ENCODE measurements around the gene DLG1. TPM values are rescaled to one million over a fixed set of nuclear protein-coding genes. Genes with fewer than 3 reads are reported as not detected.

Gene DLG1
- total and polyA plus RNA-seq, 4 experiments from 2014 or later: 21.4 to 92.1 (median 61.2) TPM

DNA sequence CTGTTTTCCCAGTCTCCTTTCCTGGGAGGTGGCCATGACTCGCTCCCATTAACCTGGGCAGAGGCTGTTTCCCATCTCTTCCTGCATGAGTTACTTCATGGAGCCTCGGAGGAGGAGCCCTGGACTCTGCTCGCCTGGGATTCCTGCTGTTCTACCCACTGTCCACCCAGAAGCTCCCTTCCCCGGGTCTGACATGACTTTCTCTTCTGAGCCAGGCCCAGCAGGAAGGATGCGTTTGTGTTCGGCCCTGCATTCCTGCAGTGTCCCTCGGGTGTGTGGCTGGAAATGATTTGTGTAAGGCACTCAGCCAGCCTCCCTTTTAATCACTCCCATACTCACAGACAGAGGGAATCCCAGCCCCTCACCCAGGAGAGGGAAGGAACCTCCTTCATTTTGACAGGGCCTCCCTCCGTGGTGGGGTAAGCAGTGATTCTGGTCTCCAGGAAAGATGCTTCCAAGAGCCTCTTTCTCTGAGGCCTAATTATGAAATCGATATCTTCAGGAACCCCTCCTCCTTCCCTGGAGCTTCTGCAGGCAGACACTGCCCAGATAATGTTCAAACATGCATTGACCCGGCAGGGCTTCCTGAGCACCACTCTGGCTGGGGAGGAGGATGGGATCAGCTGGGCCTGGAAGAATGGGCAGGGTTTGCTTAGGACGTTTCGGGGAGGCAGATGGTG is 41.6 kb upstream of the DLG1 start:
- CTCF ChIA-PET (ENCODE audit: partially characterized antibody): no interaction called here

DNA sequence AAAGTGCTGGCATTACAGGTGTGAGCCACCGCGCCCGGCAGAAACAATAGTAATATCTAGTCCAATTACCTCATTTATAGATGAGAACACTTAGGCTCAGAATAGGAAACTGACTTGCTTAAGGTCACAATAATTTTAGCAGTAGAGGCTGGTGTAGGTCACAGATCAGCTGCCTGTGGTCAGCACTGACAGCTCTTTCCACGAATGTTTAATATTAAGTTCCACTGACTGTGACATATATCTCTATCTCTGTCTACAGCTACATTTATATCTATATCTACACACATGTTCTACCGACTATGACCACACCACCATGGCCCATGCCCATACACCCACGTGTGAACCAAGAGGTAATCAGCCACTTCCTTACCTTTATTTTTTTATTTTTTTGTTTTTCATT is 40.2 kb upstream of the DLG1 start:
- no peaks in the 10 kb centered on the region for H3K36me3 ChIP-seq (ENCODE audit: insufficient read depth, low read length)
- POLR2A ChIA-PET (ENCODE audit: partially characterized antibody): no interaction called here
- H3K36me3 Mint-ChIP-seq: no peaks in the 10 kb centered on the region

More for the DNA sequence above, 41.6 kb upstream of the DLG1 start:
- no peaks in the 10 kb centered on the region for H3K27me3 ChIP-seq (ENCODE audit: insufficient read depth, low read length)
- H3K4me3 ChIP-seq (ENCODE audit: low read length in 2 of 2): no peak overlapping the region
- H3K4me1 ChIP-seq (ENCODE audit: insufficient read depth, low read length): no peaks in the 10 kb centered on the region
- no peak for DNase-seq
- Mint-ChIP-seq H3K9me3 (peaks cover 0 to 2% (median 0%) of the 10 kb centered on the region in 8 donors), H3K4me3 (no peak overlapping the region), H3K27me3 (no peaks in the 10 kb centered on the region), H3K4me1 (peaks cover 0 to 5% (median 0%) of the 10 kb centered on the region in 4 donors), H3K27ac (no peak overlapping the region), H3K36me3 (no peaks in the 10 kb centered on the region)
- POLR2A ChIA-PET (ENCODE audit: partially characterized antibody): interaction anchor here (0.9 kb wide), 1 partner anchor 44 kb away, joined by 3 read pairs; no protein-coding TSS in a partner anchor
- H3K36me3 ChIP-seq (ENCODE audit: insufficient read depth, low read length): no peaks in the 10 kb centered on the region
- H3K27ac ChIP-seq (ENCODE audit: low read depth, low read length): no peak overlapping the region
- intact Hi-C loops (cut with micrococcal nuclease): no loop called here
- no peaks in the 10 kb centered on the region for H3K9me3 ChIP-seq (ENCODE audit: control insufficient read depth in 1 of 2, low read length in 2 of 2)

DNA sequence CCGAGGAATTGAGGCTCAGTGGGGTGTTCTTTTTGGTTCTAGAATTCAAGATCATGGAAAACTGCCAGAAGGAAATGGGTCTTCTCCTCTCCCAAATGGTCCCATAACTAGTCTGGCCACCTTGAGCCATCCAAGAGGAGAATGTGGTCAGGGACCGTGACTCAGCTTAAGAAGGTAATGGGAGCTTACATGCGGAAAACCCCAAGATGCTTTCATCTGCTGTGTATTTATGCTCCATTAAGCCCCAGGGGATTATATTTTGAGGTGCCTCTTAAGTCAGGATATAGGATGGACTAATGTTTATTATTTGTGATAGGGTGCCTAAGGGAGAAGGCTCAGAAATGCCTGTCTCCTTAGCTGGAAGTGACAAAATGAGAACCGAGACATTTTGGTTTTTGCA is 39.2 kb upstream of the DLG1 start:
- H3K4me3 Mint-ChIP-seq: no peak overlapping the region
- Histone ChIP-seq H3K27me3 (ENCODE audit: insufficient read depth, low read length) (no peaks in the 10 kb centered on the region), H3K27ac (ENCODE audit: low read depth, low read length) (no peak overlapping the region), H3K36me3 (ENCODE audit: insufficient read depth, low read length) (no peaks in the 10 kb centered on the region), H3K9me3 (ENCODE audit: control insufficient read depth in 1 of 2, low read length in 2 of 2) (no peaks in the 10 kb centered on the region), H3K4me3 (ENCODE audit: low read length in 2 of 2) (no peak overlapping the region), H3K4me1 (ENCODE audit: insufficient read depth, low read length) (no peaks in the 10 kb centered on the region)
- H3K4me1 Mint-ChIP-seq: peaks cover 0 to 5% (median 0%) of the 10 kb centered on the region in 4 donors
- H3K27me3 Mint-ChIP-seq: peaks cover 2 to 3% of the 10 kb centered on the region in 2 donors
- CTCF ChIA-PET (ENCODE audit: partially characterized antibody): no interaction called here
- H3K27ac Mint-ChIP-seq: no peak overlapping the region
- POLR2A ChIA-PET (ENCODE audit: partially characterized antibody): no interaction called here
- no peak for DNase-seq
- no peaks in the 10 kb centered on the region for H3K36me3 Mint-ChIP-seq
- H3K9me3 Mint-ChIP-seq: peaks cover 0 to 3% (median 0%) of the 10 kb centered on the region in 8 donors
- intact Hi-C loops (cut with micrococcal nuclease): no loop called here

More for the DNA sequence above, 40.2 kb upstream of the DLG1 start:
- no peak overlapping the region for H3K27ac Mint-ChIP-seq
- no peak overlapping the region for H3K4me3 Mint-ChIP-seq
- Histone ChIP-seq H3K27me3 (ENCODE audit: insufficient read depth, low read length) (no peaks in the 10 kb centered on the region), H3K4me1 (ENCODE audit: insufficient read depth, low read length) (no peaks in the 10 kb centered on the region), H3K9me3 (ENCODE audit: control insufficient read depth in 1 of 2, low read length in 2 of 2) (no peaks in the 10 kb centered on the region), H3K27ac (ENCODE audit: low read depth, low read length) (no peak overlapping the region), H3K4me3 (ENCODE audit: low read length in 2 of 2) (no peak overlapping the region)
- CTCF ChIA-PET (ENCODE audit: partially characterized antibody): interaction anchor here (0.7 kb wide), 1 partner anchor 8 kb away, joined by 4 read pairs; no protein-coding TSS in a partner anchor
- intact Hi-C loops (cut with micrococcal nuclease): no loop called here
- H3K27me3 Mint-ChIP-seq: peaks cover 2% of the 10 kb centered on the region in 2 donors
- peaks cover 0 to 2% (median 0%) of the 10 kb centered on the region in 8 donors for H3K9me3 Mint-ChIP-seq
- DNase-seq: no peak
- peaks cover 0 to 5% (median 0%) of the 10 kb centered on the region in 4 donors for H3K4me1 Mint-ChIP-seq

DNA sequence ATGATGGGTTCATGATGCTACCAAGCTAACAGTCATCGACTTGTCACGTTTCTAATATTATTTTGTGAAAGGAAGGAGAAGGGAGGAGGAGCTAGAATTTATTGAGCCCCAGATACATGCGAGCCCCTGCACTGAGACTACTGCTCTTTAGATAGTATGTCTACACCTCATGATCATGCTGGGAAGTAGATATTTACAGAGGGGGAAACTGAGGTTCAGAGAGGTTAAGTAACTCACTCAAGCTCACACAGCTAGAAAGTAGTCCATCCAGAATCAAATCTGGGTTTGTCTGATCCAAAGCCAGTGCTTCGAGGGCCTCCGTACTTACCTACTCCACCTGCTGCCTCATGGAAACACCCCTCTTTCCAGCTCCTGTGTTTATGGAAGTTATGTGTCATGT is 38.8 kb upstream of the DLG1 start:
- Mint-ChIP-seq H3K36me3 (no peaks in the 10 kb centered on the region), H3K4me3 (no peak overlapping the region), H3K9me3 (peaks cover 0 to 3% (median 0%) of the 10 kb centered on the region in 8 donors), H3K27ac (no peak overlapping the region), H3K4me1 (peaks cover 0 to 5% (median 0%) of the 10 kb centered on the region in 4 donors), H3K27me3 (peaks cover 3 to 4% of the 10 kb centered on the region in 2 donors)
- Histone ChIP-seq H3K36me3 (ENCODE audit: insufficient read depth, low read length) (no peaks in the 10 kb centered on the region), H3K4me1 (ENCODE audit: insufficient read depth, low read length) (no peaks in the 10 kb centered on the region), H3K9me3 (ENCODE audit: control insufficient read depth in 1 of 2, low read length in 2 of 2) (no peaks in the 10 kb centered on the region), H3K27ac (ENCODE audit: low read depth, low read length) (no peak overlapping the region), H3K4me3 (ENCODE audit: low read length in 2 of 2) (no peak overlapping the region), H3K27me3 (ENCODE audit: insufficient read depth, low read length) (no peaks in the 10 kb centered on the region)
- intact Hi-C loops (cut with micrococcal nuclease): no loop called here
- no peak for DNase-seq
- CTCF ChIA-PET (ENCODE audit: partially characterized antibody): no interaction called here
- POLR2A ChIA-PET (ENCODE audit: partially characterized antibody): no interaction called here

DNA sequence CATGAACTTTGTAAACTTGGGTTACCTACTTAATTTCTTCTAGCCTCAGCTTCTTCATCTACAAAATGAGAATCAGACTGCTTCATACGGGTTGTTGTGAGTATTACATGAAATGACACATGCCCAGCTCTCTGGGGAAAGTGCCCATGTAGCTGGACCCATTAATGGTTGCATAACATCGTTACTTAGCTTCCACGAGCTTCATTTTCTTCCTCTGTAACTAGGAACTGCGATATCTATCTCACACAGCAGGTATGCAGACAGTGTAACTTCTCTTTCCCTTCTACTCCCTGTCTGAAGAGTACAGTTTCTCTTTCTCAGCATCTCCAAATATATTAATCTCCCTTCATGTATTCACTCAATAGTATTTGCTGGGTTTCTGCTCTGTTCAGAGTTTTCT is 37.9 kb upstream of the DLG1 start:
- Histone ChIP-seq H3K9me3 (ENCODE audit: control insufficient read depth in 1 of 2, low read length in 2 of 2) (no peaks in the 10 kb centered on the region), H3K4me3 (ENCODE audit: low read length in 2 of 2) (no peak overlapping the region), H3K27me3 (ENCODE audit: insufficient read depth, low read length) (no peaks in the 10 kb centered on the region), H3K27ac (ENCODE audit: low read depth, low read length) (no peak overlapping the region), H3K4me1 (ENCODE audit: insufficient read depth, low read length) (no peaks in the 10 kb centered on the region), H3K36me3 (ENCODE audit: insufficient read depth, low read length) (no peaks in the 10 kb centered on the region)
- POLR2A ChIA-PET (ENCODE audit: partially characterized antibody): no interaction called here
- H3K36me3 Mint-ChIP-seq: no peaks in the 10 kb centered on the region
- DNase-seq: no peak
- peaks cover 6 to 9% of the 10 kb centered on the region in 2 donors for H3K27me3 Mint-ChIP-seq
- H3K9me3 Mint-ChIP-seq: peaks cover 0 to 3% (median 0%) of the 10 kb centered on the region in 8 donors
- peaks cover 0 to 5% (median 0%) of the 10 kb centered on the region in 4 donors for H3K4me1 Mint-ChIP-seq
- intact Hi-C loops (cut with micrococcal nuclease): no loop called here
- no peak overlapping the region for H3K4me3 Mint-ChIP-seq
- no peak overlapping the region for H3K27ac Mint-ChIP-seq
- CTCF ChIA-PET (ENCODE audit: partially characterized antibody): no interaction called here

DNA sequence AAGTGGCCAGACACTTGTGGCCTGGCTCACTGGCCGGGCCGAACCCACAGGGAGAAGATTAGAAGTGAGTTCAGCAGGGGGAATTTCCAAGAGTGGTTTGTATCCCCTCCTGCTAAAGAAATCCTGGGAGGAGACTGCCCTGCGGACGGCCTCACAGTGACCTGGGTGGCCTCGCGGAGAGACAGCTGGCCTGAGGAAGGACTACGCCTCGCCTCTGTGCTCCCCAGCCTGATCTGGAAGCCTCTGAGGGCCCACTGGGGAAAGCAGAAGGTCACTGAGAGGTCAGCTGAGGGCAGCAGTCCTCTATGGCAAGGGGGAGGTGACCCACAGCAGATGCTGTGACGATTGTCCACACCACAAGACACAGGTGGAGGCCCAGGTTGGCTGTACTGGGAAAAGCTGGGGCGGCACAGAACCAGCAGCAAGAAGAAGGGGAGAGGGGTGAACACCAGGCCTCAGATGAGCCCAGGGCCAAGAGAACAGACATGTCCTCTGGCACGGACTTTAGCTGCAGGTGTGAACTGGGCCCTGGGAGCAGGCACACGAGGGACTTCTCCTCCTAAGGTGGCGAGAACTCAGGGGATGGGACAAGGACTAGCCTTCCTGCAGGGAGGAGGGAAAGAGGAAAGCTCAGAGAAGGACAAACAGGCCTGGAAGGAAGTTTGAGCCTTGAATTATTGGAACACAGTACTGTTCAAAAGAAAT is 37.2 kb upstream of the DLG1 start:
- H3K4me1 Mint-ChIP-seq: peaks cover 0 to 5% (median 0%) of the 10 kb centered on the region in 4 donors
- H3K4me3 Mint-ChIP-seq: no peak overlapping the region
- CTCF ChIA-PET (ENCODE audit: partially characterized antibody): no interaction called here
- peaks cover 0 to 3% (median 0%) of the 10 kb centered on the region in 8 donors for H3K9me3 Mint-ChIP-seq
- peaks cover 8 to 11% of the 10 kb centered on the region in 2 donors for H3K27me3 Mint-ChIP-seq
- Histone ChIP-seq H3K4me3 (ENCODE audit: low read length in 2 of 2) (no peak overlapping the region), H3K4me1 (ENCODE audit: insufficient read depth, low read length) (no peaks in the 10 kb centered on the region), H3K27me3 (ENCODE audit: insufficient read depth, low read length) (no peaks in the 10 kb centered on the region), H3K36me3 (ENCODE audit: insufficient read depth, low read length) (no peaks in the 10 kb centered on the region), H3K27ac (ENCODE audit: low read depth, low read length) (no peak overlapping the region), H3K9me3 (ENCODE audit: control insufficient read depth in 1 of 2, low read length in 2 of 2) (no peaks in the 10 kb centered on the region)
- H3K27ac Mint-ChIP-seq: no peak overlapping the region
- POLR2A ChIA-PET (ENCODE audit: partially characterized antibody): no interaction called here
- no peaks in the 10 kb centered on the region for H3K36me3 Mint-ChIP-seq
- no peak for DNase-seq
- intact Hi-C loops (cut with micrococcal nuclease): no loop called here

DNA sequence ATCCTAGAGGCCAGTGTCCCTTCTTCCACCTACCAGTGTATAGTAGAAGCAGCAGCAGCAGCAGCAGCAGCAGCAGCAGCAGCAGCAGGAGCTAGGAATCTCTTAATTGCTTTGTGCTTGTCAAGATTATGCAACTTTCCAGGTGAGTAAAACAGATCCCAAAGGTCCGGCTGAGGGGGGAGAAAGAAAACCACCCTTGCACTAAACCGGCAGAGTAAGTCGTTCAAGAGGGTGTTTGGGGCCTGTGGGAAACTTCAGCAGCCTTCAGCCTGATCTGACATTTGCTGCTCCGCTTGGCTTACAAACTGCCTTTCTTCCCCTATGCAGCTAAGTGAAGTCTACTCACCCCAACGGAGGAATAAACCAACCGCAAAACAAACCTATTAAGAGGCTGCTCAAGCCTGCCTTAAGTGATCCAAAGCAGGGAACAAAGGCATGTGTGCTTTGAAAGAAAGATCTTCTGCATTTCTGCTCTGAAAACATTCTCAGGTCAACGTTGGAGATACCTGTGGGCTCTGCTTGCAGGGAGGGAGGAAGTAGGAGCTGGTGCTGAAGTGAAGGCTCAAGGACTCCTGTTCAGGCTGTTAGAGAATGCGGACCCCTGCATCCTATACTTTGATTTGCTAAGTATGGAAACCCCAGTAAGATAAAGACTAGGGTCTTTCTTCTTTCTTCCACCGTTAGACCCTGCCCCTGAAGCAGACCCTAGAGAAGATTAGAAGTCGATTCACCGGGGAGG is 35.7 kb upstream of the DLG1 start:
- Histone ChIP-seq H3K4me3 (ENCODE audit: low read length in 2 of 2) (no peak overlapping the region), H3K27ac (ENCODE audit: low read depth, low read length) (no peak overlapping the region), H3K27me3 (ENCODE audit: insufficient read depth, low read length) (no peaks in the 10 kb centered on the region), H3K36me3 (ENCODE audit: insufficient read depth, low read length) (no peaks in the 10 kb centered on the region), H3K9me3 (ENCODE audit: control insufficient read depth in 1 of 2, low read length in 2 of 2) (no peaks in the 10 kb centered on the region), H3K4me1 (ENCODE audit: insufficient read depth, low read length) (no peaks in the 10 kb centered on the region)
- Mint-ChIP-seq H3K27me3 (peaks cover 8 to 11% of the 10 kb centered on the region in 2 donors), H3K36me3 (no peaks in the 10 kb centered on the region), H3K27ac (no peak overlapping the region), H3K4me3 (no peak overlapping the region), H3K9me3 (peaks cover 0 to 3% (median 0%) of the 10 kb centered on the region in 8 donors), H3K4me1 (peaks cover 0 to 5% (median 0%) of the 10 kb centered on the region in 4 donors)
- ChIA-PET CTCF (ENCODE audit: partially characterized antibody) (no interaction called here), POLR2A (ENCODE audit: partially characterized antibody) (no interaction called here)
- no peak for DNase-seq
- intact Hi-C loops (cut with micrococcal nuclease): no loop called here

Measured in CD4-positive, alpha-beta memory T cell (primary cell).